B cell (primary cell): ENCODE results near the gene COL5A1. TPM values are rescaled to one million over a fixed set of nuclear protein-coding genes. Genes with fewer than 3 reads are reported as not detected.

ENCODE experiments used
- ATAC-seq: fragments of 200-7000 bp; cut with Tn5 transposase; one replicate; pipeline ENCODE4 v1.10.0; 2021; ENCODE audit warnings: low read depth, mild to moderate bottlenecking, moderate number of reproducible peaks, moderate library complexity
- CTCF ChIA-PET: fragments of 350-600 bp; sonication (Branson Sonifier 250); formaldehyde crosslinking; loops from one replicate; lab custom pipeline; 2021; ENCODE audit warnings: antibody characterized with exemption, inconsistent platforms; lab: Charles Lee
- POLR2A ChIA-PET: fragments of 350-600 bp; sonication (Branson Sonifier 250); formaldehyde crosslinking; loops from one replicate; lab custom pipeline; 2021; ENCODE audit warnings: antibody characterized with exemption; lab: Charles Lee
- DNase-seq: peaks from one replicate; pipeline ENCODE4 v3.0.0; 2013
- H2AFZ ChIP-seq: 2 replicates; pipeline ENCODE4 v1.6.1; 2012; ENCODE audit warnings: mild to moderate bottlenecking, low read depth, low read length; ENCODE audit not compliant: insufficient read depth, poor library complexity, severe bottlenecking
- H3K27ac ChIP-seq, 2 donors: 1 replicate in 1 of 2; 2 replicates in 1 of 2; pipeline ENCODE4 v1.5.1; 2012 to 2013; ENCODE audit warnings: low read length in 2 of 2, mild to moderate bottlenecking in 2 of 2, moderate library complexity in 1 of 2
- H3K27me3 ChIP-seq, 4 experiments: fragments of 200-600 bp in 1 of 4; sonication (generic) in 1 of 4; replicated peaks in 1 of 4; 1 replicate in 2 of 4; 2 replicates in 2 of 4; pipeline versions ENCODE4 v1.6.1 to v1.7.0; 2013 to 2016; ENCODE audit warnings: low read length in 3 of 4, mild to moderate bottlenecking in 2 of 4, mixed read lengths in 1 of 4, moderate library complexity in 1 of 4; ENCODE audit not compliant: insufficient read depth in 4 of 4, control insufficient read depth in 3 of 4; ENCODE audit errors: control extremely low read depth in 1 of 4
- H3K36me3 ChIP-seq, 2 experiments: replicated peaks in 1 of 2; 1 replicate in 1 of 2; 2 replicates in 1 of 2; pipeline versions ENCODE4 v1.6.1 to v1.7.1; 2013; ENCODE audit warnings: low read length in 1 of 2; ENCODE audit not compliant: insufficient read depth in 2 of 2, control insufficient read depth in 1 of 2; ENCODE audit errors: control extremely low read depth in 1 of 2, extremely low read depth in 1 of 2
- H3K4me1 ChIP-seq, 2 donors: fragments of 200-600 bp in 1 of 2; sonication (generic) in 1 of 2; 1 replicate in 1 of 2; 2 replicates in 1 of 2; pipeline versions ENCODE4 v1.5.1 to v1.6.1; 2013 to 2017; ENCODE audit warnings: low read length in 2 of 2; ENCODE audit not compliant: control insufficient read depth in 2 of 2, insufficient read depth in 2 of 2
- H3K4me2 ChIP-seq: replicated peaks from 2 replicates; pipeline ENCODE3; 2012; ENCODE audit warnings: mild to moderate bottlenecking, low read depth, low read length; ENCODE audit not compliant: poor library complexity, severe bottlenecking
- H3K4me3 ChIP-seq, 5 experiments: fragments of 200-600 bp in 1 of 5; sonication (generic) in 1 of 5; 1 replicate in 3 of 5; 2 replicates in 2 of 5; pipeline versions ENCODE4 v1.5.1 to v1.7.0; 2011 to 2016; ENCODE audit warnings: low read length in 4 of 5, mild to moderate bottlenecking in 4 of 5, low read depth in 2 of 5, control low read depth in 1 of 5, moderate library complexity in 1 of 5; ENCODE audit not compliant: insufficient read depth in 1 of 5; ENCODE audit errors: control extremely low read depth in 1 of 5, extremely low read depth in 1 of 5
- H3K79me2 ChIP-seq: fragments of 200-600 bp; sonication (generic); one replicate; pipeline ENCODE4 v1.6.0; 2016; ENCODE audit warnings: low read length; ENCODE audit not compliant: control insufficient read depth, insufficient read depth
- H3K9ac ChIP-seq: fragments of 200-600 bp; sonication (generic); 2 replicates; pipeline ENCODE4 v1.6.1; 2017; ENCODE audit warnings: mild to moderate bottlenecking, low read length, moderate library complexity
- H3K9me3 ChIP-seq, 3 donors: one replicate each; pipeline versions ENCODE4 v1.6.1 to v1.7.1; 2013; ENCODE audit warnings: low read length in 2 of 3; ENCODE audit not compliant: control insufficient read depth in 2 of 3, insufficient read depth in 1 of 3; ENCODE audit errors: control extremely low read depth in 1 of 3
- H4K20me1 ChIP-seq: 2 replicates; pipeline ENCODE4 v1.6.0; 2012; ENCODE audit warnings: mild to moderate bottlenecking, low read length; ENCODE audit not compliant: insufficient read depth, control insufficient read depth, poor library complexity, severe bottlenecking
- H3K27ac Mint-ChIP-seq: one replicate; pipeline ENCODE4 v1.8.0; 2021; ENCODE audit warnings: mixed read lengths
- H3K27me3 Mint-ChIP-seq: one replicate; pipeline ENCODE4 v1.8.0; 2021; ENCODE audit warnings: mixed read lengths
- H3K4me1 Mint-ChIP-seq: one replicate; pipeline ENCODE4 v1.8.0; 2021; ENCODE audit warnings: mixed read lengths
- H3K4me3 Mint-ChIP-seq: one replicate; pipeline ENCODE4 v1.8.0; 2021; ENCODE audit warnings: mixed read lengths
- H3K9me3 Mint-ChIP-seq: one replicate; pipeline ENCODE4 v1.8.0; 2022; ENCODE audit warnings: mixed read lengths; ENCODE audit not compliant: insufficient read depth
- EZH2 ChIP-seq: IDR thresholded peaks from 2 replicates; pipeline ENCODE4 v1.6.1; 2012; ENCODE audit warnings: borderline replicate concordance, low read depth, mild to moderate bottlenecking, moderate library complexity, low read length; ENCODE audit not compliant: insufficient read depth, poor library complexity, severe bottlenecking
- WGBS: methylation state at CpG from one replicate; pipeline ENCODE4 v1.1.5; 2013; ENCODE audit warnings: missing lambda C conversion rate; ENCODE audit not compliant: insufficient coverage; 5-methylcytosine and 5-hydroxymethylcytosine counted together
- intact Hi-C: fragments of 100-400 bp; cut with micrococcal nuclease; formaldehyde crosslinking; loops from one replicate; pipeline ENCODE4 v1.10.0; 2022
- polyA plus RNA-seq: library from polyadenylated mRNA; depleted of rRNA; stranded (reverse); fragments of >200 nt; gene quantifications from 2 replicates; pipeline ENCODE4 v1.2.3, GENCODE V29; 2012
- total RNA-seq, 2 donors: library from RNA; stranded (reverse); fragments of 120-200 nt in 1 of 2; gene quantifications; 1 replicate in 1 of 2; 2 replicates in 1 of 2; pipeline versions ENCODE4 v1.2.3 to v1.2.4, GENCODE V29; 2013 to 2022
- TF ChIP-seq, protein P1 (sequence below): fragments of 200-600 bp; IDR thresholded peaks from one replicate; pipeline ENCODE4 v1.8.0; 2022; ENCODE audit warnings: antibody characterized with exemption, mild to moderate bottlenecking

COL5A1 gene
- total and polyA plus RNA-seq, 2 donors (not counting 1 experiment from before 2014, with no cell fraction given), result 0.06 TPM; not detected in 1

DNA sequence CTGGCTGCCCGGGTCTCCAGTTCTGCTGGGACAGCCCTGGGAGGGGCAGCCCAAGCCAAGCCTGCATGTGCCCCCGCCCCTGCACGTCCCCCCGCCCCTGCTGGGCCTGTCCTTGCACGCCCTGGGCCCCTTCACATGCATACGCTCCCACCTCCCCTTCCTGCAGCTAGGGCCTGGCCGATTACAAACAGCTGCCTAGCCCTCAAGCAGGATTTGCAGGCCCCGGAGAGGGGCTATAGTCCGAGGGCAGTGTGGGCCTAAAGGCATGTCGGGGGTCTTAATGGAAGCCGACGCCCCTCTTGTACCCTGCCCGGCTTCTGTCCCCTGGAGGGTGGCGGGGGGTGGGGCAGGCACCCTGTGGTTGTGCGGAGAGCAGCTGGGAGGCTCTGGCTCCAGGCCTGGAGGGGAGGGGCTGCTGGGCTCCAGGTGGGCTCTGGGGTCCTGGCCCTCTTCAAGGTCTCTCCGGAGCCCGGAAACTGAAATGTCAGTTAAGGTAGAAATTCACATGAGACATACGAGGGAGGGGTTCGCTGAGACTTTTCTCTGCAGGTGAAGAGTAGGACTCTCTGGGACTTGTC lies 16.9 kb downstream of the COL5A1 start:
- H3K4me1 ChIP-seq, result no peaks in the 10 kb centered on the region
- no peaks in the 10 kb centered on the region for H3K79me2 ChIP-seq
- TF ChIP-seq EZH2, result no peak
- TF ChIP-seq, protein P1, sequence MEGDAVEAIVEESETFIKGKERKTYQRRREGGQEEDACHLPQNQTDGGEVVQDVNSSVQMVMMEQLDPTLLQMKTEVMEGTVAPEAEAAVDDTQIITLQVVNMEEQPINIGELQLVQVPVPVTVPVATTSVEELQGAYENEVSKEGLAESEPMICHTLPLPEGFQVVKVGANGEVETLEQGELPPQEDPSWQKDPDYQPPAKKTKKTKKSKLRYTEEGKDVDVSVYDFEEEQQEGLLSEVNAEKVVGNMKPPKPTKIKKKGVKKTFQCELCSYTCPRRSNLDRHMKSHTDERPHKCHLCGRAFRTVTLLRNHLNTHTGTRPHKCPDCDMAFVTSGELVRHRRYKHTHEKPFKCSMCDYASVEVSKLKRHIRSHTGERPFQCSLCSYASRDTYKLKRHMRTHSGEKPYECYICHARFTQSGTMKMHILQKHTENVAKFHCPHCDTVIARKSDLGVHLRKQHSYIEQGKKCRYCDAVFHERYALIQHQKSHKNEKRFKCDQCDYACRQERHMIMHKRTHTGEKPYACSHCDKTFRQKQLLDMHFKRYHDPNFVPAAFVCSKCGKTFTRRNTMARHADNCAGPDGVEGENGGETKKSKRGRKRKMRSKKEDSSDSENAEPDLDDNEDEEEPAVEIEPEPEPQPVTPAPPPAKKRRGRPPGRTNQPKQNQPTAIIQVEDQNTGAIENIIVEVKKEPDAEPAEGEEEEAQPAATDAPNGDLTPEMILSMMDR, result no peak
- DNase-seq, result no peak
- no peak overlapping the region for H3K9ac ChIP-seq
- H3K36me3 ChIP-seq, result no peaks in the 10 kb centered on the region
- Mint-ChIP-seq H3K4me3 (no peak overlapping the region), H3K9me3 (peaks cover 2% of the 10 kb centered on the region), H3K27me3 (no peaks in the 10 kb centered on the region), H3K27ac (no peak overlapping the region), H3K4me1 (no peaks in the 10 kb centered on the region)
- no peak overlapping the region for H3K4me2 ChIP-seq
- H2AFZ ChIP-seq, result no peak overlapping the region
- ChIA-PET POLR2A (no interaction called here), CTCF (no interaction called here)
- 96% methylated on average over 18 of the region's 19 CpGs for WGBS
- H3K27ac ChIP-seq, result no peak overlapping the region
- H3K4me3 ChIP-seq, result no peak overlapping the region
- no peak for ATAC-seq
- intact Hi-C loops, result no loop called here
- no peaks in the 10 kb centered on the region for H4K20me1 ChIP-seq
- H3K9me3 ChIP-seq, result peaks cover 0 to 29% (median 9%) of the 10 kb centered on the region in 3 donors
- peaks cover 0 to under 1% (median 0%) of the 10 kb centered on the region in 4 experiments for H3K27me3 ChIP-seq

DNA sequence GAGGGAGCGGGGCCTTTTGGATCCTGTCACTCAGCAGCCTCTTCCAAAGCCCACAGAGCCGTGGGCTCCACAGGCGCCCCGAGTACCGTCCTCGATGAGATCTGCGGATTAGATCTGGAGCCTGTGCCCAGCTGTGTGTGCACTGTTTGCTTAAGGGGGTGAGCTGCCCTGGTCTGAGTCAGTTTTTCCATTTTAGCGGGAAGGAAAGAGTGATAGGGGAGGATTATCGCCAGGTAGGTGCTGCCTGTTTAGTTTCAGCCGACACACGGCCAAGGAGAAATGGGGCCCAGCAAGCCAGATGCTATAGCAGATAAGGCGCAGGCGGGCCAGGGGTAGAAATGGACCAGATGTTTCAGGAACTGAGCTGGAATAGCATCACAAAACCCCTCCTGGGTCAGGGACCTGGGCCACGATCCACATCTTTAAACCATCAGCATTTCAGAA lies 18.1 kb downstream of the COL5A1 start:
- no peak overlapping the region for H3K27ac Mint-ChIP-seq
- H3K79me2 ChIP-seq, result no peaks in the 10 kb centered on the region
- DNase-seq, result no peak
- no peak overlapping the region for H3K4me3 ChIP-seq
- no peak overlapping the region for H3K27ac ChIP-seq
- CTCF ChIA-PET, result no interaction called here
- H3K27me3 Mint-ChIP-seq, result no peaks in the 10 kb centered on the region
- no peak for ATAC-seq
- no peak overlapping the region for H3K4me2 ChIP-seq
- peaks cover 0 to 29% (median 9%) of the 10 kb centered on the region in 3 donors for H3K9me3 ChIP-seq
- H3K27me3 ChIP-seq, result no peaks in the 10 kb centered on the region
- POLR2A ChIA-PET, result no interaction called here
- no peaks in the 10 kb centered on the region for H3K4me1 Mint-ChIP-seq
- H3K4me3 Mint-ChIP-seq, result no peak overlapping the region
- TF ChIP-seq, protein P1, result no peak
- TF ChIP-seq EZH2, result no peak
- WGBS, result 91% methylated on average over 14 of the region's 14 CpGs
- H3K9ac ChIP-seq, result no peak overlapping the region
- no peaks in the 10 kb centered on the region for H3K4me1 ChIP-seq
- H3K9me3 Mint-ChIP-seq, result peaks cover 2% of the 10 kb centered on the region
- no peaks in the 10 kb centered on the region for H3K36me3 ChIP-seq
- intact Hi-C loops, result no loop called here
- H2AFZ ChIP-seq, result no peak overlapping the region
- no peaks in the 10 kb centered on the region for H4K20me1 ChIP-seq
